ENCODE results near the gene BPHL. TPM values are rescaled to one million over a fixed set of nuclear protein-coding genes. Genes with fewer than 3 reads are reported as not detected.

The BPHL gene
- total RNA-seq, 6 experiments from 2014 or later: 30.4 to 142 (median 68.6) TPM

- no peak overlapping the region for H3K4me3 ChIP-seq
Measured at GRCh38 chr6:3128356-3129108, 10.0 kb downstream of the BPHL start.

GRCh38 chr6:3131695-3132094 lies 13.2 kb downstream of the BPHL start:
- no peaks in the 10 kb centered on the region for H3K27me3 ChIP-seq
- intact Hi-C loops (cut with DNase I): no loop called here
- WGBS (ENCODE audit: insufficient coverage, low coverage, low lambda C conversion rate, missing lambda C conversion rate): 91% methylated on average over 9 of the region's 15 CpGs
- DNase-seq (no peak), ATAC-seq (no peak)
- H3K4me3 ChIP-seq: no peak overlapping the region
- TF ChIP-seq POLR2A (IDR thresholded peaks at IDR 0.05) (no peak), CTCF (IDR thresholded peaks at IDR 0.05) (no peak)
- H3K36me3 ChIP-seq: peaks cover 0 to 29% (median 14%) of the 10 kb centered on the region in 4 donors
- no peak overlapping the region for H3K27ac ChIP-seq
- no peaks in the 10 kb centered on the region for H3K9me3 ChIP-seq
- peaks cover 0 to 23% (median 10%) of the 10 kb centered on the region in 4 donors for H3K4me1 ChIP-seq

More at GRCh38 chr6:3128356-3129108, 10.0 kb downstream of the BPHL start:
- Histone ChIP-seq H3K9me3 (no peaks in the 10 kb centered on the region), H3K36me3 (peaks cover 0 to 29% (median 14%) of the 10 kb centered on the region in 4 donors), H3K27ac (no peak overlapping the region), H3K4me1 (peaks cover 0 to 17% (median 4%) of the 10 kb centered on the region in 4 donors), H3K27me3 (no peaks in the 10 kb centered on the region)
- ATAC-seq (no peak), DNase-seq (no peak)
- 93% methylated on average over 14 of the region's 15 CpGs for WGBS (ENCODE audit: insufficient coverage, low coverage, low lambda C conversion rate, missing lambda C conversion rate)
- TF ChIP-seq POLR2A (IDR thresholded peaks at IDR 0.05) (no peak), CTCF (IDR thresholded peaks at IDR 0.05) (no peak)
- intact Hi-C loops (cut with DNase I): loop anchor here (5.0 to 10.0 kb wide), 2 partner anchors 124 to 126 kb away; partner anchors contain the start of gene PSMG4 (in 1 of the 2)

GRCh38 chr6:3133515-3133914 lies 15.0 kb downstream of the BPHL start:
- Histone ChIP-seq H3K4me3 (peak overlapping the region in 1 of 3 donors; percentile 27), H3K27ac (peak overlapping the region in 2 of 3 donors; percentile 71 to 77), H3K9me3 (no peaks in the 10 kb centered on the region), H3K27me3 (no peaks in the 10 kb centered on the region), H3K4me1 (peaks cover 0 to 39% (median 19%) of the 10 kb centered on the region in 4 donors), H3K36me3 (peaks cover 0 to 31% (median 13%) of the 10 kb centered on the region in 4 donors)
- intact Hi-C loops (cut with DNase I): no loop called here
- DNase-seq: peak in 1 of 3 donors; percentile 44
- peak; percentile 28 to 69 (median 49) for ATAC-seq
- WGBS (ENCODE audit: insufficient coverage, low coverage, low lambda C conversion rate, missing lambda C conversion rate): 63% methylated on average over 9 of the region's 9 CpGs
- peak in 1 of 4 donors; percentile 7 for TF ChIP-seq CTCF (IDR thresholded peaks at IDR 0.05)
- TF ChIP-seq POLR2A (IDR thresholded peaks at IDR 0.05): no peak

- TF ChIP-seq POLR2A (IDR thresholded peaks at IDR 0.05): no peak
- Histone ChIP-seq H3K4me3 (peak overlapping the region in 2 of 3 donors; percentile 27 to 33), H3K36me3 (peaks cover 0 to 17% (median 5%) of the 10 kb centered on the region in 4 donors), H3K9me3 (no peaks in the 10 kb centered on the region), H3K4me1 (peaks cover 0 to 60% (median 28%) of the 10 kb centered on the region in 4 donors), H3K27ac (peak overlapping the region; percentile 71 to 77 (median 77)), H3K27me3 (no peaks in the 10 kb centered on the region)
- intact Hi-C loops (cut with DNase I): no loop called here
- 31% methylated on average over 12 of the region's 13 CpGs for WGBS (ENCODE audit: insufficient coverage, low coverage, low lambda C conversion rate, missing lambda C conversion rate)
- peak in 2 of 3 donors; percentile 27 to 67 for DNase-seq
- ATAC-seq: peak; percentile 51 to 57 (median 52)
Measured at GRCh38 chr6:3135668-3136291, 17.3 kb downstream of the BPHL start.

Data from right lobe of liver (tissue), 6 donors.